IMR-90 (cell line): Measurements from ENCODE around the gene LRRN2. TPM values are rescaled to one million over a fixed set of nuclear protein-coding genes. Genes with fewer than 3 reads are reported as not detected.

Experiments
- ATAC-seq: fragments of 200-7000 bp; cut with Tn5 transposase; 2 replicates; pipeline ENCODE4 v1.9.1; 2020; ENCODE audit warnings: low read depth, mild to moderate bottlenecking, moderate library complexity
- BruUV-seq: library from RNA; stranded (reverse); fragments of 400-500 nt; replicated peaks from 2 replicates; lab custom pipeline; 2021; lab: Mats Ljungman, UMichigan
- CTCF ChIA-PET: fragments of 300-600 bp; formaldehyde crosslinking; extraction: SDS; loops from one replicate; lab custom pipeline; 2021; ENCODE audit warnings: antibody characterized with exemption; lab: Yijun Ruan, JAX
- POLR2A ChIA-PET: fragments of 300-600 bp; sonication (Branson Sonifier 250); formaldehyde crosslinking; loops from one replicate; lab custom pipeline; 2022; ENCODE audit warnings: antibody characterized with exemption; ENCODE audit not compliant: unreplicated experiment; lab: Charles Lee
- DNase-seq: peaks from one replicate; pipeline ENCODE4 v3.0.0; 2013
- H2AFZ ChIP-seq: replicated peaks from 2 replicates; pipeline ENCODE3; 2013; ENCODE audit warnings: low read length, mild to moderate bottlenecking; ENCODE audit not compliant: poor library complexity
- H2AK5ac ChIP-seq: 2 replicates; pipeline ENCODE4 v1.6.1; 2013; ENCODE audit warnings: low read depth, low read length, inconsistent platforms
- H2AK9ac ChIP-seq: replicated peaks from 2 replicates; pipeline ENCODE3; 2013; ENCODE audit warnings: mild to moderate bottlenecking, low read depth, low read length, moderate library complexity; ENCODE audit not compliant: poor library complexity
- H2BK120ac ChIP-seq: 2 replicates; pipeline ENCODE4 v1.6.1; 2013; ENCODE audit warnings: low read depth, low read length, inconsistent platforms
- H2BK15ac ChIP-seq: 3 replicates; pipeline ENCODE4 v1.6.1; 2013; ENCODE audit warnings: low read depth, low read length, inconsistent platforms
- H2BK20ac ChIP-seq: 2 replicates; pipeline ENCODE4 v1.6.1; 2013; ENCODE audit warnings: low read depth, mild to moderate bottlenecking, inconsistent platforms, low read length, moderate library complexity
- H2BK5ac ChIP-seq: 2 replicates; pipeline ENCODE4 v1.6.1; 2013; ENCODE audit warnings: mild to moderate bottlenecking, low read depth, low read length, inconsistent platforms; ENCODE audit not compliant: poor library complexity, severe bottlenecking
- H3K14ac ChIP-seq: replicated peaks from 2 replicates; pipeline ENCODE4 v1.6.1; 2013; ENCODE audit warnings: low read depth, low read length, inconsistent platforms
- H3K18ac ChIP-seq: 2 replicates; pipeline ENCODE4 v1.6.1; 2013; ENCODE audit warnings: low read depth, low read length, control low read depth
- H3K23ac ChIP-seq: 2 replicates; pipeline ENCODE4 v1.6.1; 2013; ENCODE audit warnings: low read depth, low read length, inconsistent platforms
- H3K27ac ChIP-seq: 2 replicates; pipeline ENCODE4 v1.5.1; 2013; ENCODE audit warnings: mild to moderate bottlenecking, control low read depth, low read length; ENCODE audit not compliant: insufficient read depth
- H3K27me3 ChIP-seq: 2 replicates; pipeline ENCODE4 v1.6.1; 2013; ENCODE audit warnings: low read length; ENCODE audit not compliant: control insufficient read depth, insufficient read depth
- H3K36me3 ChIP-seq: 2 replicates; pipeline ENCODE4 v1.6.1; 2013; ENCODE audit warnings: low read length, mixed read lengths; ENCODE audit not compliant: control insufficient read depth, insufficient read depth
- H3K4ac ChIP-seq: 2 replicates; pipeline ENCODE4 v1.6.1; 2013; ENCODE audit warnings: low read depth, low read length, inconsistent platforms
- H3K4me1 ChIP-seq: 2 replicates; pipeline ENCODE4 v1.6.1; 2013; ENCODE audit warnings: low read length, mixed read lengths; ENCODE audit not compliant: control insufficient read depth, insufficient read depth
- H3K4me2 ChIP-seq: 2 replicates; pipeline ENCODE4 v1.6.1; 2013; ENCODE audit warnings: low read depth, mild to moderate bottlenecking, control low read depth, low read length, moderate library complexity
- H3K4me3 ChIP-seq: 2 replicates; pipeline ENCODE4 v1.5.1; 2013; ENCODE audit warnings: low read depth, mild to moderate bottlenecking, control low read depth, low read length, moderate library complexity; ENCODE audit not compliant: insufficient read depth
- H3K56ac ChIP-seq: 2 replicates; pipeline ENCODE4 v1.6.1; 2013; ENCODE audit warnings: low read length, inconsistent platforms; ENCODE audit not compliant: insufficient read depth; ENCODE audit errors: extremely low read depth
- H3K79me1 ChIP-seq, 2 experiments: 2 replicates each; pipeline ENCODE4 v1.6.1; 2013; ENCODE audit warnings: low read length in 2 of 2, inconsistent platforms in 1 of 2, low read depth in 1 of 2
- H3K9ac ChIP-seq: 2 replicates; pipeline ENCODE4 v1.6.1; 2013; ENCODE audit warnings: low read depth, low read length, control low read depth
- H3K9me1 ChIP-seq: 2 replicates; pipeline ENCODE4 v1.6.1; 2013; ENCODE audit warnings: low read length, inconsistent platforms; ENCODE audit not compliant: insufficient read depth
- H3K9me3 ChIP-seq: 2 replicates; pipeline ENCODE4 v1.6.1; 2013; ENCODE audit warnings: low read length; ENCODE audit not compliant: control insufficient read depth, insufficient read depth
- H4K20me1 ChIP-seq: 2 replicates; pipeline ENCODE4 v1.6.1; 2013; ENCODE audit warnings: low read length, inconsistent platforms; ENCODE audit not compliant: insufficient read depth
- H4K5ac ChIP-seq: 2 replicates; pipeline ENCODE4 v1.6.1; 2013; ENCODE audit warnings: mild to moderate bottlenecking, low read depth, low read length, control low read depth
- H4K8ac ChIP-seq, 2 experiments: 2 replicates each; pipeline ENCODE4 v1.6.1; 2013; ENCODE audit warnings: low read depth in 2 of 2, low read length in 2 of 2, control low read depth in 1 of 2, inconsistent platforms in 1 of 2
- H4K91ac ChIP-seq: 2 replicates; pipeline ENCODE4 v1.6.1; 2013; ENCODE audit warnings: low read depth, low read length, inconsistent platforms; ENCODE audit not compliant: insufficient read depth
- BHLHE40 ChIP-seq: fragments of 150-350 bp; IDR thresholded peaks from 2 replicates; pipeline ENCODE4 v1.6.1; 2016; ENCODE audit warnings: mild to moderate bottlenecking, low read depth, low read length
- CEBPB ChIP-seq: IDR thresholded peaks from 2 replicates; pipeline ENCODE4 v1.6.1; 2012; ENCODE audit warnings: low read depth, low read length, improper control_type of control experiment
- CHD1 ChIP-seq: IDR thresholded peaks from 2 replicates; pipeline ENCODE4 v1.6.1; 2012; ENCODE audit warnings: low read depth, low read length, improper control_type of control experiment
- CTCF ChIP-seq: conservative IDR thresholded peaks from 2 replicates; pipeline ENCODE4 v1.5.1; 2012; ENCODE audit warnings: mild to moderate bottlenecking, low read depth, low read length, improper control_type of control experiment
- FOS ChIP-seq: fragments of 150-350 bp; IDR thresholded peaks from 2 replicates; pipeline ENCODE4 v1.6.1; 2016; ENCODE audit warnings: low read depth, low read length
- MAFK ChIP-seq: IDR thresholded peaks from 2 replicates; pipeline ENCODE4 v1.6.1; 2012; ENCODE audit warnings: low read depth, low read length, improper control_type of control experiment
- MAZ ChIP-seq: IDR thresholded peaks from 2 replicates; pipeline ENCODE4 v1.6.1; 2012; ENCODE audit warnings: low read depth, mild to moderate bottlenecking, low read length, improper control_type of control experiment, moderate library complexity, borderline replicate concordance
- MXI1 ChIP-seq: IDR thresholded peaks from 2 replicates; pipeline ENCODE4 v1.6.1; 2012; ENCODE audit warnings: low read depth, mild to moderate bottlenecking, low read length, moderate library complexity, borderline replicate concordance
- NFE2L2 ChIP-seq: fragments of 150-350 bp; IDR thresholded peaks from 2 replicates; pipeline ENCODE4 v1.6.1; 2016; ENCODE audit warnings: low read depth, mild to moderate bottlenecking, low read length
- POLR2A ChIP-seq: IDR thresholded peaks from 2 replicates; pipeline ENCODE4 v1.6.1; 2012; ENCODE audit warnings: mild to moderate bottlenecking, low read depth, low read length
- RAD21 ChIP-seq: IDR thresholded peaks from 2 replicates; pipeline ENCODE4 v1.6.1; 2012; ENCODE audit warnings: low read length, improper control_type of control experiment
- RCOR1 ChIP-seq: IDR thresholded peaks from 2 replicates; pipeline ENCODE4 v1.6.1; 2012; ENCODE audit warnings: mild to moderate bottlenecking, low read length, improper control_type of control experiment; ENCODE audit not compliant: insufficient replicate concordance
- RFX5 ChIP-seq: IDR thresholded peaks from 2 replicates; pipeline ENCODE4 v1.8.0; 2012; ENCODE audit warnings: low read depth, mild to moderate bottlenecking, low read length, moderate library complexity
- SMC3 ChIP-seq: fragments of 150-350 bp; IDR thresholded peaks from 2 replicates; pipeline ENCODE4 v1.6.1; 2016; ENCODE audit warnings: low read depth, mild to moderate bottlenecking, antibody characterized with exemption, low read length, moderate library complexity
- USF2 ChIP-seq: fragments of 150-350 bp; IDR thresholded peaks from 2 replicates; pipeline ENCODE4 v1.6.1; 2017; ENCODE audit warnings: mild to moderate bottlenecking, antibody characterized with exemption, low read length, low read depth
- WGBS, 2 experiments: methylation state at CpG; one replicate each; pipeline versions ENCODE4 v1.1.5 to v1.1.7; 2013; ENCODE audit warnings: missing lambda C conversion rate in 2 of 2; ENCODE audit not compliant: insufficient read length in 1 of 2; ENCODE audit errors: extremely low coverage in 2 of 2; 5-methylcytosine and 5-hydroxymethylcytosine counted together
- dilution Hi-C: fragments of 300-500 bp; cut with HindIII; formaldehyde crosslinking; loops from one replicate; pipeline ENCODE4 v1.14.3; 2018; ENCODE audit warnings: low sequenced_read_pairs; ENCODE audit not compliant: unreplicated experiment
- in situ Hi-C: fragments of 300-500 bp; cut with MboI; formaldehyde crosslinking; loops from 3 replicates; pipeline ENCODE4 v1.14.3; 2019; ENCODE audit warnings: low sequenced_read_pairs, inconsistent platforms, mixed read lengths
- intact Hi-C: fragments of 100-400 bp; cut with micrococcal nuclease; formaldehyde crosslinking; loops from 2 replicates; pipeline ENCODE4 v1.10.0; 2022
- polyA plus RNA-seq, 3 experiments: library from polyadenylated mRNA; depleted of rRNA; stranded (reverse); fragments of >200 nt; gene quantifications; 2 replicates each; pipeline ENCODE4 v1.2.3, GENCODE V29; 2012; ENCODE audit warnings: low replicate concordance in 1 of 3
- total RNA-seq: library from RNA; depleted of rRNA; stranded (reverse); fragments of >200 nt; gene quantifications from 2 replicates; pipeline ENCODE4 v1.2.3, GENCODE V29; 2012
- TF ChIP-seq, protein P1 (sequence below): fragments of 150-350 bp; IDR thresholded peaks from 2 replicates; pipeline ENCODE4 v1.6.1; 2016; ENCODE audit warnings: low read depth, mild to moderate bottlenecking, low read length, moderate library complexity, borderline replicate concordance

The LRRN2 gene
- total and polyA plus RNA-seq, 2 of the 4 experiments (the other 2 are of a cell fraction) = not detected

DNA sequence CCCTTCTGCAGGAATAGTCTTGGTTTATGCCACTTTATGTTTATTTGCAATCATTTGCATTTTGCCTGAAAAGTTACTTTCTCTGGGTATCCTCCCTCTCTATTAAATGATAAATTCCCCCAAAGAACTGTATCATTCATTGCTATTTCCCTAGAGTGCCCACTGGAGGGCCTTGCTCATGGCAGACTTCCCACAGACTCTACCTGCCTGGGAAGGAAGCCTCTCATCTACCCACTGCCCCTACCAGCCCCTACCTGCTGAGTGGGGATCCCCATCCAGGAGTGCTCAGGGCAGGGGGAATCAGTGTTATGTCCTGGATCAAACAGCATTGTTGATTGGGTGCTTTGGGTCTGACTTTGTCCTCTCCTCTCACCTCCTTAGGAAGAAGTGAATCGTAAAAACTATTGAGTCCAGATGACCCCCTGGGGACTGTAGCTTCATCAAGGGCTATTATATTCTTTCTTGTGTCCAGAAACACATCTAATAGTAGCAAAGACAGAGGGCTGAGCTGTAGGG is 6.8 kb upstream of the LRRN2 start:
- dilution Hi-C loops = no loop called here
- H2AK5ac ChIP-seq = no peak overlapping the region

More for the DNA sequence above, 6.8 kb upstream of the LRRN2 start:
- no peak overlapping the region for H2BK15ac ChIP-seq
- no peak overlapping the region for H3K14ac ChIP-seq
- ATAC-seq (no peak), DNase-seq (no peak)
- no peak overlapping the region for H2BK120ac ChIP-seq
- H3K9ac ChIP-seq = no peak overlapping the region
- peaks cover 17% of the 10 kb centered on the region for H3K27me3 ChIP-seq
- no peak overlapping the region for H2AFZ ChIP-seq
- H2BK5ac ChIP-seq = no peak overlapping the region
- TF ChIP-seq RCOR1 = no peak
- no peak for TF ChIP-seq NFE2L2
- TF ChIP-seq USF2 = no peak
- TF ChIP-seq MAZ = no peak
- no peak for TF ChIP-seq CEBPB
- TF ChIP-seq RFX5 = no peak
- TF ChIP-seq, protein P1, sequence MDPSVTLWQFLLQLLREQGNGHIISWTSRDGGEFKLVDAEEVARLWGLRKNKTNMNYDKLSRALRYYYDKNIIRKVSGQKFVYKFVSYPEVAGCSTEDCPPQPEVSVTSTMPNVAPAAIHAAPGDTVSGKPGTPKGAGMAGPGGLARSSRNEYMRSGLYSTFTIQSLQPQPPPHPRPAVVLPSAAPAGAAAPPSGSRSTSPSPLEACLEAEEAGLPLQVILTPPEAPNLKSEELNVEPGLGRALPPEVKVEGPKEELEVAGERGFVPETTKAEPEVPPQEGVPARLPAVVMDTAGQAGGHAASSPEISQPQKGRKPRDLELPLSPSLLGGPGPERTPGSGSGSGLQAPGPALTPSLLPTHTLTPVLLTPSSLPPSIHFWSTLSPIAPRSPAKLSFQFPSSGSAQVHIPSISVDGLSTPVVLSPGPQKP = no peak
- TF ChIP-seq BHLHE40 = no peak
- TF ChIP-seq SMC3 = no peak
- TF ChIP-seq CHD1 = no peak
- TF ChIP-seq MAFK = no peak
- no peak for TF ChIP-seq CTCF
- no peak for TF ChIP-seq MXI1
- no peak for TF ChIP-seq POLR2A
- TF ChIP-seq FOS = no peak
- no peak for TF ChIP-seq RAD21
- in situ Hi-C loops = no loop called here
- WGBS, 2 experiments = no CpG with 5 or more reads among the region's 1 CpG
- no peak overlapping the region for H4K8ac ChIP-seq
- no peaks in the 10 kb centered on the region for H4K20me1 ChIP-seq
- no TSS peak for BruUV-seq
- no peak overlapping the region for H2BK20ac ChIP-seq
- intact Hi-C loops = no loop called here
- H4K5ac ChIP-seq = no peak overlapping the region
- H3K56ac ChIP-seq = no peak overlapping the region
- H3K4me1 ChIP-seq = no peaks in the 10 kb centered on the region
- ChIA-PET CTCF (no interaction called here), POLR2A (no interaction called here)
- H3K18ac ChIP-seq = no peak overlapping the region
- H3K4me2 ChIP-seq = no peak overlapping the region
- no peak overlapping the region for H3K4ac ChIP-seq
- H3K9me3 ChIP-seq = no peaks in the 10 kb centered on the region
- no peak overlapping the region for H3K27ac ChIP-seq
- H2AK9ac ChIP-seq = no peak overlapping the region
- H4K91ac ChIP-seq = no peak overlapping the region
- no peaks in the 10 kb centered on the region for H3K36me3 ChIP-seq
- H3K23ac ChIP-seq = no peak overlapping the region
- no peak overlapping the region for H3K4me3 ChIP-seq
- no peaks in the 10 kb centered on the region for H3K79me1 ChIP-seq
- no peaks in the 10 kb centered on the region for H3K9me1 ChIP-seq
